Measurements from ENCODE around the gene YARS1. TPM values are rescaled to one million over a fixed set of nuclear protein-coding genes. Genes with fewer than 3 reads are reported as not detected.

YARS1 gene
- total RNA-seq, 1 donor from 2014 or later = 197 TPM

DNA sequence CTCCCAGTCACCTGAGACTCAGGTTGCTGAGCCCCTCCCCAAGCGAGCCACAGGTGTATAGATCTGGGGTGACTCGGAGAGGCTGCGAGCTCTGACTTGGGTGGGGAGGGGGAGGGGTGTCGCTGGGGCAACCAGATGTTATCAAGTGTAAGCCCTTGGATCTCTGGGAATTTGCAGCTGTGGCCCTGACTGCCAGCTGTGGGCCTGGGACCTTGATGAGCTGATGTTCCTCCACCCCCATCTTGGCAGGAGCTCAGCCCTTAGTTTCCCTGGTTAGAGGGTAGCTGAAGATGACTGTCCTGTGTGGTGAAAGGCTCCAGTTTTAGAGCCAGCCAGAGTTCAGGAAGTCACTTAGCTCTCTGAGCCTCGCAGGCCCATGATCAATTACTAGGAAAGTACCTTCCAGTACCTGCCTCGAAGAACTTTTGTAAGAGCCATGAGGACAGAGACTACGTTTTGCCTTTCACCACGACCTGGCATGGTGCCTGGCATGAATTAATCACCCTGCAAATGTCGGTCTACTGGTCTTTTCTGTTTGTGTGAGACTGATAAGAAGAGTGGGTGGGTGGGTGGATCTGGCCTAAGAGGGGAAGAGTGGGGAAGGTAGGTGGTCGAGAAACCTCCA lies 55.8 kb downstream of the YARS1 start:
- Mint-ChIP-seq H3K27ac (ENCODE audit: unreplicated experiment) (no peak overlapping the region), H3K4me1 (ENCODE audit: low read depth, unreplicated experiment) (peaks cover 9% of the 10 kb centered on the region), H3K4me3 (ENCODE audit: unreplicated experiment) (no peak overlapping the region), H3K27me3 (ENCODE audit: unreplicated experiment) (no peaks in the 10 kb centered on the region), H3K9me3 (ENCODE audit: unreplicated experiment) (peaks cover 7% of the 10 kb centered on the region), H3K36me3 (ENCODE audit: unreplicated experiment) (no peaks in the 10 kb centered on the region)
- no peak for DNase-seq
- TF ChIP-seq, protein P1, sequence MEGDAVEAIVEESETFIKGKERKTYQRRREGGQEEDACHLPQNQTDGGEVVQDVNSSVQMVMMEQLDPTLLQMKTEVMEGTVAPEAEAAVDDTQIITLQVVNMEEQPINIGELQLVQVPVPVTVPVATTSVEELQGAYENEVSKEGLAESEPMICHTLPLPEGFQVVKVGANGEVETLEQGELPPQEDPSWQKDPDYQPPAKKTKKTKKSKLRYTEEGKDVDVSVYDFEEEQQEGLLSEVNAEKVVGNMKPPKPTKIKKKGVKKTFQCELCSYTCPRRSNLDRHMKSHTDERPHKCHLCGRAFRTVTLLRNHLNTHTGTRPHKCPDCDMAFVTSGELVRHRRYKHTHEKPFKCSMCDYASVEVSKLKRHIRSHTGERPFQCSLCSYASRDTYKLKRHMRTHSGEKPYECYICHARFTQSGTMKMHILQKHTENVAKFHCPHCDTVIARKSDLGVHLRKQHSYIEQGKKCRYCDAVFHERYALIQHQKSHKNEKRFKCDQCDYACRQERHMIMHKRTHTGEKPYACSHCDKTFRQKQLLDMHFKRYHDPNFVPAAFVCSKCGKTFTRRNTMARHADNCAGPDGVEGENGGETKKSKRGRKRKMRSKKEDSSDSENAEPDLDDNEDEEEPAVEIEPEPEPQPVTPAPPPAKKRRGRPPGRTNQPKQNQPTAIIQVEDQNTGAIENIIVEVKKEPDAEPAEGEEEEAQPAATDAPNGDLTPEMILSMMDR (IDR thresholded peaks at IDR 0.05; ENCODE audit: partially characterized antibody, unreplicated experiment) = no peak

DNA sequence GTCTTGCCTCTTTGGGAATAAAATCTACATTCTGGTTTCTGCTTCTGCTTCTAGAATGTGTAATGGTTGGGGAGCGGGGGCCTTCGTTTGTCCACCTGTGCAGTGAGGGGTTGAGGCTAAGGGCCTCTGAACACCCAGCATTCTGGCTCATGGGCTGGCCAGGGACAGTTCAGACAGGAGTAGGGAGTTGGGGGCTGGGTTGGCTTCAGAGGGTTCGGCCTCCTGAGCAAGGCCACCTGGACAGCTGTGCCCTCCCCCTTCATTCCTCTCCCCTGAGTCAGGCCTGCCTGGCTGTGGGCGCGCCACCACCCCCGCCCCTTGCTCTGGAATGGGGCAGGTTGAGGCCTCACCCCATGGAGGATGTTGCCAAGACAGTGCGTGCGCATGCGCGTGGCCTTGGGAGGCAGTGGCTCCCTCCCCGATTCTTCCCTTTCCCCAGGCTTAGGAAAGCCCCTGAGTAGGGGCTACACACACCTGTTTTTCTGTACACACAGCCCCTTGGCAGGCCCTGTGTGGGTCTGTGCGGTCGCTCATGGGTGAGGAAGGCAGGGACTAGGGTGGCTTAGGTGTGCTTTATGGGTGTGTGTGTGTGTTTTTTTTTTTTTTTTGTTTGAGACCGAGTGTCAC lies 57.0 kb downstream of the YARS1 start:
- Mint-ChIP-seq H3K4me3 (ENCODE audit: unreplicated experiment) (no peak overlapping the region), H3K9me3 (ENCODE audit: unreplicated experiment) (peaks cover 7% of the 10 kb centered on the region), H3K27me3 (ENCODE audit: unreplicated experiment) (no peaks in the 10 kb centered on the region), H3K4me1 (ENCODE audit: low read depth, unreplicated experiment) (peaks cover 6% of the 10 kb centered on the region), H3K36me3 (ENCODE audit: unreplicated experiment) (no peaks in the 10 kb centered on the region), H3K27ac (ENCODE audit: unreplicated experiment) (no peak overlapping the region)
- TF ChIP-seq, protein P1 (IDR thresholded peaks at IDR 0.05; ENCODE audit: partially characterized antibody, unreplicated experiment) = no peak
- peak; percentile 43 for DNase-seq

DNA sequence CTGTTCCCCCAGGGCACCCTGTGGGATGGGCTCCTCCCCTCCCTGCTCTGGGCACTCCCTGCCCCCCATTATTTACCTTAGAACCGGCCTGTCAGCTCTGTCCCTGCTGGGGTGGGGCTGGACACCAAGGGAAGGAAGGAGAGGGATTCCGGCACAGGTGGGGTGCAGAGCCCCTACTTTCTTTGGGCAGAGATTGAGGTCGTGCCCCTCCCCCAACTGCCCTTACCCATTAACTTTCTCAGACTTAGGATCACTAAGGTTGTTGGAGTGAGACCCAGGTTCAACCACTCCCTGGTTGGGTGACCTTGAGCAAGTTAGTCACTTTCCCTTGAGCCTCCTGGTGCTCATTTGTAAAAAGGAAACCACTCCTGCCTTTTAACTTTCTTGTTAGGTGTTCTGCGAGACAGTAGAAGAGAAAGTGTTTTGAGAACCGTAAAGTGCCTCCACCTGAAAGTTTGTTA lies 57.6 kb downstream of the YARS1 start:
- DNase-seq = no peak
- Mint-ChIP-seq H3K4me1 (ENCODE audit: low read depth, unreplicated experiment) (peaks cover 3% of the 10 kb centered on the region), H3K9me3 (ENCODE audit: unreplicated experiment) (peaks cover 4% of the 10 kb centered on the region), H3K4me3 (ENCODE audit: unreplicated experiment) (no peak overlapping the region), H3K27ac (ENCODE audit: unreplicated experiment) (no peak overlapping the region), H3K27me3 (ENCODE audit: unreplicated experiment) (no peaks in the 10 kb centered on the region), H3K36me3 (ENCODE audit: unreplicated experiment) (no peaks in the 10 kb centered on the region)
- TF ChIP-seq, protein P1 (IDR thresholded peaks at IDR 0.05; ENCODE audit: partially characterized antibody, unreplicated experiment) = no peak

DNA sequence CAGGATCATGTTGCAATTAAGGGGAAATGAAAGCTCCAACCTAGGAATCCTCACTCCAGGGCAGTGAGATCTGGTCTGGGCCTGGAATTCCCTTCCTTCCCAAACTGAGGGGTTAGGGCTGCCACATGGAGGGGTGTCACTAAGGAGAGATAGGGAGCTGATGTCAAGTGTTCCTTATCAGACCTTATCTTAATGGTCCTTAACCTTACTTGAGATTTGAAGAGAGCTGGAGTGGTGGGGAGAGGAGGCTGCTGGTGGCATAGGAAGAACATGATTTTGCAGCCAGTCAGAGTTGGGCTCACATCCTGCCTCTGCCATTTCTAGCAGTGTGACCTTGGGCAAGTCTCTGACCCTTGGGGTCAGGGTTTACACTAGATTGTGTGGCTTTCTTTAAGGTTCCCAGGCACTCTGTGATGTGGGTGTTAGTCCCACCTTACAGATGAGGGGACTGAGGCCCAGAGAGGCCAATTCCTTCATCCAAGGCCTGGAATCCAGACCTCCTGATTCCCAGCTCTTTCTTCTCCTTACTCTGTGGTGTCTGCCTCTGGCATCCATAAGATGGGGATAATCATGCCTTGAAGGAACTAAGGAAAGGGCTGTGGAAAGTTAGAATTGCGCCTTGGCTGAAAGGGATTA lies 58.2 kb downstream of the YARS1 start:
- Mint-ChIP-seq H3K4me3 (ENCODE audit: unreplicated experiment) (no peak overlapping the region), H3K36me3 (ENCODE audit: unreplicated experiment) (no peaks in the 10 kb centered on the region), H3K27me3 (ENCODE audit: unreplicated experiment) (no peaks in the 10 kb centered on the region), H3K4me1 (ENCODE audit: low read depth, unreplicated experiment) (peaks cover 3% of the 10 kb centered on the region), H3K9me3 (ENCODE audit: unreplicated experiment) (peaks cover 4% of the 10 kb centered on the region), H3K27ac (ENCODE audit: unreplicated experiment) (no peak overlapping the region)
- no peak for DNase-seq
- TF ChIP-seq, protein P1 (IDR thresholded peaks at IDR 0.05; ENCODE audit: partially characterized antibody, unreplicated experiment) = no peak

Data from glutamatergic neuron (in vitro differentiated cells).